SK-N-SH treated with all-trans-retinoic acid at 6 μM for 48 hours (cell line): ENCODE measurements around the gene GLYAT.

Source experiments
- ATAC-seq: fragments of 200-7000 bp; cut with Tn5 transposase; 3 replicates; pipeline ENCODE4 v1.9.1; 2020; ENCODE audit warnings: mild to moderate bottlenecking, moderate library complexity
- ARNTL ChIP-seq: fragments of 450-650 bp; formaldehyde crosslinking; IDR thresholded peaks from 2 replicates; pipeline ENCODE4 v1.5.0; 2020; ENCODE audit warnings: low read depth, mild to moderate bottlenecking, moderate library complexity, borderline replicate concordance
- BACH2 ChIP-seq: fragments of 250-450 bp; sonication (Bioruptor Pico); IDR thresholded peaks from 2 replicates; pipeline ENCODE4 v1.9.0; 2021; ENCODE audit warnings: mild to moderate bottlenecking, borderline replicate concordance
- CSDC2 ChIP-seq: fragments of 250-450 bp; sonication (Bioruptor Pico); IDR thresholded peaks from 2 replicates; pipeline ENCODE4 v1.5.0; 2020; ENCODE audit warnings: mild to moderate bottlenecking, moderate library complexity
- ESRRG ChIP-seq: fragments of 250-450 bp; sonication (Bioruptor Pico); IDR thresholded peaks from 2 replicates; pipeline ENCODE4 v1.6.1; 2021; ENCODE audit warnings: mild to moderate bottlenecking
- GLIS3 ChIP-seq: fragments of 250-450 bp; sonication (Bioruptor Pico); IDR thresholded peaks from 2 replicates; pipeline ENCODE4 v1.5.0; 2020; ENCODE audit warnings: mild to moderate bottlenecking, moderate library complexity
- ISL1 ChIP-seq: fragments of 250-450 bp; sonication (Bioruptor Pico); IDR thresholded peaks from 2 replicates; pipeline ENCODE4 v2.1.2; 2022; ENCODE audit warnings: mild to moderate bottlenecking, moderate library complexity
- OSR1 ChIP-seq: fragments of 250-450 bp; sonication (Bioruptor Pico); IDR thresholded peaks from 2 replicates; pipeline ENCODE4 v1.8.0; 2022; ENCODE audit warnings: moderate library complexity, mild to moderate bottlenecking, inconsistent platforms
- POU6F1 ChIP-seq: fragments of 250-450 bp; sonication (Bioruptor Pico); IDR thresholded peaks from 2 replicates; pipeline ENCODE4 v1.8.0; 2021; ENCODE audit warnings: low read depth, mild to moderate bottlenecking, moderate library complexity, borderline replicate concordance
- PPARA ChIP-seq: fragments of 250-450 bp; sonication (Bioruptor Pico); IDR thresholded peaks from 2 replicates; pipeline ENCODE4 v1.5.0; 2020; ENCODE audit warnings: mild to moderate bottlenecking, borderline replicate concordance
- RARB ChIP-seq: fragments of 250-450 bp; sonication (Bioruptor Pico); IDR thresholded peaks from 2 replicates; pipeline ENCODE4 v1.8.0; 2021; ENCODE audit warnings: mild to moderate bottlenecking, moderate library complexity
- SNAI2 ChIP-seq: fragments of 250-450 bp; sonication (Bioruptor Pico); IDR thresholded peaks from 2 replicates; pipeline ENCODE4 v1.5.0; 2020; ENCODE audit warnings: mild to moderate bottlenecking, moderate library complexity
- TCF4 ChIP-seq: fragments of 250-450 bp; sonication (Bioruptor Pico); IDR thresholded peaks from 2 replicates; pipeline ENCODE4 v1.8.0; 2021; ENCODE audit warnings: mild to moderate bottlenecking, moderate library complexity, borderline replicate concordance
- TOX ChIP-seq: fragments of 250-450 bp; sonication (Bioruptor Pico); IDR thresholded peaks from 2 replicates; pipeline ENCODE4 v1.8.0; 2021; ENCODE audit warnings: mild to moderate bottlenecking, moderate library complexity, borderline replicate concordance
- ZC3H10 ChIP-seq: fragments of 250-450 bp; sonication (Bioruptor Pico); IDR thresholded peaks from 2 replicates; pipeline ENCODE4 v1.5.1; 2021; ENCODE audit warnings: mild to moderate bottlenecking, moderate library complexity
- ZFP3 ChIP-seq: fragments of 250-450 bp; sonication (Bioruptor Pico); IDR thresholded peaks from 2 replicates; pipeline ENCODE4 v1.5.0; 2020; ENCODE audit warnings: mild to moderate bottlenecking, moderate library complexity
- ZFP30 ChIP-seq: fragments of 450-650 bp; formaldehyde crosslinking; IDR thresholded peaks from 2 replicates; pipeline ENCODE4 v1.5.0; 2022; ENCODE audit warnings: mild to moderate bottlenecking, moderate library complexity
- ZNF565 ChIP-seq: fragments of 450-650 bp; formaldehyde crosslinking; conservative IDR thresholded peaks from 2 replicates; pipeline ENCODE4 v1.5.0; 2020; ENCODE audit warnings: low read depth, mild to moderate bottlenecking, moderate library complexity
- ZNF70 ChIP-seq: fragments of 450-650 bp; formaldehyde crosslinking; IDR thresholded peaks from 2 replicates; pipeline ENCODE4 v1.5.0; 2020; ENCODE audit warnings: mild to moderate bottlenecking, moderate library complexity
- ZNF8 ChIP-seq: fragments of 450-650 bp; formaldehyde crosslinking; IDR thresholded peaks from 2 replicates; pipeline ENCODE4 v1.5.0; 2020; ENCODE audit warnings: mild to moderate bottlenecking, moderate library complexity
- TF ChIP-seq, protein P1 (sequence below): fragments of 250-450 bp; sonication (Bioruptor Pico); IDR thresholded peaks from 2 replicates; pipeline ENCODE4 v1.8.0; 2020; ENCODE audit warnings: mild to moderate bottlenecking, moderate library complexity, borderline replicate concordance

Gene GLYAT

GRCh38 chr11:58719406-58720117 is 12.2 kb downstream of the GLYAT start:
- TF ChIP-seq ISL1 (CRISPR knock-in tag) (no peak), ZFP30 (CRISPR knock-in tag) (no peak)
- no peak for ATAC-seq

DNA sequence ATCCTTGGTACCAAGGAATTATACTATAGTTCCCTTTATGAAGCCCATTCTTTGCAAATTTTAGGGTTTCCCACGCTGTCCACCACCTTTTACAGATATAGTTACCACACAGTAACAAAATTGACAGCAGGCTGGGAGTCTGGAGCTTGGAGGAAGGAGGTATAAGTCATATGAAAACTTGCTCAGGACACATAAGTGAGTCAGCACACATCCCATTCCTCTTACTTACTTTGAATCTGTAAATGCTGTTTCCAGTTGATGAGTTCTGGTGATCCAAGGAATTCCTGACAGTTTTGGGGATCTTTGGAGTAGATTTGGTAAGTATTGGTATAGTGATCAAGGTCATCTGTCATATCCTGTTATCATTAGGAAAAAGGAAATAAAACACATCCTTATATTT is 19.2 kb downstream of the GLYAT start:
- no peak for ATAC-seq
- TF ChIP-seq TOX, result no peak
- no peak for TF ChIP-seq ARNTL (CRISPR knock-in tag)
- no peak for TF ChIP-seq ZC3H10
- no peak for TF ChIP-seq CSDC2
- no peak for TF ChIP-seq BACH2 (CRISPR knock-in tag)
- no peak for TF ChIP-seq ZFP30 (CRISPR knock-in tag)
- no peak for TF ChIP-seq ESRRG (CRISPR knock-in tag)
- no peak for TF ChIP-seq ZNF8 (CRISPR knock-in tag)
- TF ChIP-seq TCF4 (CRISPR knock-in tag), result no peak
- TF ChIP-seq, protein P1, sequence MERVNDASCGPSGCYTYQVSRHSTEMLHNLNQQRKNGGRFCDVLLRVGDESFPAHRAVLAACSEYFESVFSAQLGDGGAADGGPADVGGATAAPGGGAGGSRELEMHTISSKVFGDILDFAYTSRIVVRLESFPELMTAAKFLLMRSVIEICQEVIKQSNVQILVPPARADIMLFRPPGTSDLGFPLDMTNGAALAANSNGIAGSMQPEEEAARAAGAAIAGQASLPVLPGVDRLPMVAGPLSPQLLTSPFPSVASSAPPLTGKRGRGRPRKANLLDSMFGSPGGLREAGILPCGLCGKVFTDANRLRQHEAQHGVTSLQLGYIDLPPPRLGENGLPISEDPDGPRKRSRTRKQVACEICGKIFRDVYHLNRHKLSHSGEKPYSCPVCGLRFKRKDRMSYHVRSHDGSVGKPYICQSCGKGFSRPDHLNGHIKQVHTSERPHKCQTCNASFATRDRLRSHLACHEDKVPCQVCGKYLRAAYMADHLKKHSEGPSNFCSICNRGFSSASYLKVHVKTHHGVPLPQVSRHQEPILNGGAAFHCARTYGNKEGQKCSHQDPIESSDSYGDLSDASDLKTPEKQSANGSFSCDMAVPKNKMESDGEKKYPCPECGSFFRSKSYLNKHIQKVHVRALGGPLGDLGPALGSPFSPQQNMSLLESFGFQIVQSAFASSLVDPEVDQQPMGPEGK (CRISPR knock-in tag), result no peak
- TF ChIP-seq ZNF70 (CRISPR knock-in tag), result no peak
- no peak for TF ChIP-seq ZFP3 (CRISPR knock-in tag)
- TF ChIP-seq ZNF565 (CRISPR knock-in tag), result no peak
- no peak for TF ChIP-seq GLIS3 (CRISPR knock-in tag)
- TF ChIP-seq PPARA, result no peak
- TF ChIP-seq ISL1 (CRISPR knock-in tag), result no peak
- TF ChIP-seq RARB (CRISPR knock-in tag), result no peak
- TF ChIP-seq POU6F1 (CRISPR knock-in tag), result no peak
- TF ChIP-seq OSR1 (CRISPR knock-in tag), result no peak
- TF ChIP-seq, all 23 proteins: peak for 0

GRCh38 chr11:58711832-58712231 is 19.9 kb downstream of the GLYAT start:
- ATAC-seq, result no peak

More at GRCh38 chr11:58711832-58712231, 19.9 kb downstream of the GLYAT start:
- TF ChIP-seq ARNTL (CRISPR knock-in tag) (no peak), ZNF565 (CRISPR knock-in tag) (no peak), OSR1 (CRISPR knock-in tag) (no peak), PPARA (no peak), SNAI2 (no peak), POU6F1 (CRISPR knock-in tag) (no peak), ZC3H10 (no peak), BACH2 (CRISPR knock-in tag) (no peak)
- TF ChIP-seq, protein P1 (CRISPR knock-in tag), result no peak
- TF ChIP-seq, all 23 proteins: peak for 0
